GM12891 (cell line): ENCODE results near the gene PRKCA.

Source experiments
- POLR2A ChIP-seq: IDR thresholded peaks from 2 replicates; pipeline ENCODE4 v1.6.1; 2011; ENCODE audit warnings: low read depth, low read length, control low read depth
- POLR2AphosphoS5 ChIP-seq: IDR thresholded peaks from 2 replicates; pipeline ENCODE4 v1.6.1; 2011; ENCODE audit warnings: low read depth, low read length, control low read depth
- POU2F2 ChIP-seq: IDR thresholded peaks from 2 replicates; pipeline ENCODE4 v1.6.1; 2011; ENCODE audit warnings: low read depth, mild to moderate bottlenecking, control low read depth, low read length, moderate library complexity
- SPI1 ChIP-seq: IDR thresholded peaks from 2 replicates; pipeline ENCODE4 v1.6.1; 2011; ENCODE audit warnings: low read depth, low read length, control low read depth
- TAF1 ChIP-seq: IDR thresholded peaks from 2 replicates; pipeline ENCODE4 v1.6.1; 2011; ENCODE audit warnings: low read depth, low read length, control low read depth

DNA sequence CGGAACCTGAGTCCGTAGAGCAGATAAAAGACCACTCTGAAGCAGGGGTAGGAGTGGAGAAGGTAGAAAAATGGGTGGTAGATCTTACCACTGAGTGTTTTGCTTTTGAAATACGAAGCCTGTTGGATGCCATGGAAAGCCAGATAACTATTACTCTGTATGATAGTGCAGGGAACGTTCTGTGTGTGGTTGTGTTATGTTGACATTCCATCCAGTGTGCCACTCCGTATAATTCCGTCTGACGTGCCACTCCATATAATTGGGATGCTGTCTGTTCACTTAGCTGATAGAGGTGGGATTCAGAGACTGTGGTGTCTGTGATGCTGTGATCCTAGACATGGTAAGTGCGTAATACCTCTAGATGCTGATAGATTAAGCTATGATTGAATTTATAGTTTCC lies 269.3 kb downstream of the PRKCA start:
- TF ChIP-seq POLR2A (no peak), POLR2AphosphoS5 (no peak), TAF1 (no peak), SPI1 (no peak), POU2F2 (no peak)
